Uterus (tissue), 4 donors: Measurements from ENCODE around the gene ZSWIM6. TPM values are rescaled to one million over a fixed set of nuclear protein-coding genes. Genes with fewer than 3 reads are reported as not detected.

Experiments used
- DNase-seq, 2 donors: peaks; one replicate each; pipeline ENCODE4 v3.0.0-alpha.2; 2019 to 2020
- H3K27ac ChIP-seq, 2 donors: fragments of 200-600 bp; sonication (generic); 1 replicate in 1 of 2; 2 replicates in 1 of 2; pipeline ENCODE4 v1.5.1; 2016 to 2018
- H3K27me3 ChIP-seq, 2 donors: fragments of 200-600 bp; sonication (generic); one replicate each; pipeline ENCODE4 v1.5.1; 2018 to 2019; ENCODE audit warnings: control low read depth in 1 of 2
- H3K36me3 ChIP-seq, 2 donors: fragments of 200-600 bp; sonication (generic); one replicate each; pipeline ENCODE4 v1.5.1; 2019; ENCODE audit warnings: control low read depth in 1 of 2
- H3K4me1 ChIP-seq, 2 donors: fragments of 200-600 bp; sonication (generic); one replicate each; pipeline ENCODE4 v1.5.1; 2018 to 2019; ENCODE audit warnings: control low read depth in 1 of 2
- H3K4me3 ChIP-seq, 2 donors: fragments of 200-600 bp; sonication (generic); 1 replicate in 1 of 2; 2 replicates in 1 of 2; pipeline ENCODE4 v1.5.1; 2018 to 2019; ENCODE audit warnings: mild to moderate bottlenecking in 1 of 2
- H3K9me3 ChIP-seq, 2 donors: fragments of 200-600 bp; sonication (generic); one replicate each; pipeline ENCODE4 v1.5.1; 2019; ENCODE audit warnings: control low read depth in 1 of 2
- CTCF ChIP-seq, 4 experiments: fragments of 200-600 bp in 2 of 4; fragments of 450-650 bp in 2 of 4; sonication (generic) in 2 of 4; IDR thresholded peaks; one replicate each; pipeline ENCODE4 v1.5.1; 2016 to 2019; ENCODE audit warnings: antibody characterized with exemption in 4 of 4, mild to moderate bottlenecking in 2 of 4, moderate library complexity in 1 of 4
- POLR2A ChIP-seq, 2 donors: fragments of 450-650 bp; IDR thresholded peaks; one replicate each; pipeline ENCODE4 v1.6.1; 2016; ENCODE audit warnings: antibody characterized with exemption in 2 of 2, mild to moderate bottlenecking in 1 of 2, moderate library complexity in 1 of 2
- intact Hi-C: fragments of 100-400 bp; cut with DNase I; formaldehyde crosslinking; loops from one replicate; pipeline ENCODE4 v1.15.1; 2023; ENCODE audit warnings: low total_unique reads
- total RNA-seq, 4 donors: library from RNA; depleted of rRNA in 3 of 4; stranded (reverse); fragments of >200 nt in 3 of 4; gene quantifications; one replicate each; pipeline versions ENCODE4 v1.1.0 to v1.2.4, GENCODE V29; 2014 to 2023
- donor health status: DM: yes; HTN: yes; CAD: no.

The ZSWIM6 gene
- total RNA-seq, 4 donors from 2014 or later, result 4.1 to 14.8 (median 11.1) TPM

GRCh38 chr5:61523073-61523472, 191.0 kb downstream of the ZSWIM6 start:
- no peaks in the 10 kb centered on the region for H3K9me3 ChIP-seq
- intact Hi-C loops, result no loop called here
- no peak overlapping the region for H3K4me3 ChIP-seq
- DNase-seq, result no peak
- H3K4me1 ChIP-seq, result no peaks in the 10 kb centered on the region
- no peak for TF ChIP-seq CTCF (IDR thresholded peaks at IDR 0.05)
- TF ChIP-seq POLR2A (IDR thresholded peaks at IDR 0.05), result no peak
- no peaks in the 10 kb centered on the region for H3K36me3 ChIP-seq
- H3K27ac ChIP-seq, result no peak overlapping the region
- H3K27me3 ChIP-seq, result no peaks in the 10 kb centered on the region

GRCh38 chr5:61523997-61524396, 191.9 kb downstream of the ZSWIM6 start:
- intact Hi-C loops, result no loop called here
- H3K27me3 ChIP-seq, result no peaks in the 10 kb centered on the region
- no peaks in the 10 kb centered on the region for H3K4me1 ChIP-seq
- TF ChIP-seq CTCF (IDR thresholded peaks at IDR 0.05), result no peak
- TF ChIP-seq POLR2A (IDR thresholded peaks at IDR 0.05), result no peak
- no peak overlapping the region for H3K4me3 ChIP-seq
- no peak overlapping the region for H3K27ac ChIP-seq
- no peaks in the 10 kb centered on the region for H3K9me3 ChIP-seq
- H3K36me3 ChIP-seq, result no peaks in the 10 kb centered on the region
- no peak for DNase-seq

DNA sequence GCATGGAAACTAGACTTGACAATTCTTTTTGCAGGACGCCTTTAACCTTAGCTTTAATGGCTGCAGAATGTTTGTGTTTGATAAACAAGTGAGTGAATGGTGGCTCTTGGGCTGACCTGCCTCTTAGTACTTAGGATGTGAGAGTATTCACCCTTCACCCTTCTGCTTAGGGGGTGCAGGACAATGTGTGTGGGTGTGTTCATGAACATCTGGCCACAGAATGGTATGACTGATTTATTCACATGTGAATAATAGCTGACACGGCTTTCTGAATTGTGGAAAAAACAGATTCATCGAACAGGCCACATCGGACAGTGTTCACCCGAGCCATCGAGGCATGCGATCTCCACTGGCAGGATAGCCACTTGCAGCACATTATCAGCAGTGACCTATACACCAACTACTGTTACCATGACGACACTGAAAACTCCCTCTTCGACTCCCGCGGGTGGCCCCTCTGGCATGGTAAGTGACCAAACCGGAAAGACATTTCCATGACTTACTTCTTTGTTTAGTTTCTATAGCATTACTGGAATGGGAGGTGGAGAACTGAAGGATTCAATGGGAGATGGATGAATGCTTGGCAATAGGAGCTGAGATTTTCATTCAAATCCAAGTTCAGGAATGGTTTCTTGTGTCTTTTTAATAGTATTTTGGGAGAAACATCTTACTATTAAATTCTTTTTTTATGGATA, 193.6 kb downstream of the ZSWIM6 start:
- Histone ChIP-seq H3K27ac (no peak overlapping the region), H3K36me3 (no peaks in the 10 kb centered on the region), H3K9me3 (no peaks in the 10 kb centered on the region), H3K4me3 (no peak overlapping the region), H3K27me3 (no peaks in the 10 kb centered on the region), H3K4me1 (no peaks in the 10 kb centered on the region)
- TF ChIP-seq CTCF (IDR thresholded peaks at IDR 0.05), result no peak
- TF ChIP-seq POLR2A (IDR thresholded peaks at IDR 0.05), result no peak
- DNase-seq, result no peak
- intact Hi-C loops, result no loop called here

DNA sequence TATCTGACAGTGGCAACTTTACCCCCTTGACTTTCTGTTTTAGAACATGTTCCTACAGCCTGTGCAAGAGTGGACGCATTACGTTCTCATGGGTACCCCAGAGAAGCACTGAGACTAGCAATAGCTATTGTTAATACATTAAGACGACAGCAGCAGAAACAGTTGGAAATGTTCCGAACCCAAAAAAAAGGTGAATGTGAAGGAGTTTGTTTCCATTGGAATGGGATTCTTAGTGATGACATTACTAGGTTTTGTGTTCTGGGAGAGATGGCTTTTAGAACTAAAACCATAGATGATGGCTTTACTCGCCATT, 194.1 kb downstream of the ZSWIM6 start:
- TF ChIP-seq CTCF (IDR thresholded peaks at IDR 0.05), result no peak
- no peak for TF ChIP-seq POLR2A (IDR thresholded peaks at IDR 0.05)
- Histone ChIP-seq H3K27me3 (no peaks in the 10 kb centered on the region), H3K9me3 (no peaks in the 10 kb centered on the region), H3K36me3 (no peaks in the 10 kb centered on the region), H3K4me3 (no peak overlapping the region), H3K4me1 (no peaks in the 10 kb centered on the region), H3K27ac (no peak overlapping the region)
- intact Hi-C loops, result no loop called here
- DNase-seq, result no peak

DNA sequence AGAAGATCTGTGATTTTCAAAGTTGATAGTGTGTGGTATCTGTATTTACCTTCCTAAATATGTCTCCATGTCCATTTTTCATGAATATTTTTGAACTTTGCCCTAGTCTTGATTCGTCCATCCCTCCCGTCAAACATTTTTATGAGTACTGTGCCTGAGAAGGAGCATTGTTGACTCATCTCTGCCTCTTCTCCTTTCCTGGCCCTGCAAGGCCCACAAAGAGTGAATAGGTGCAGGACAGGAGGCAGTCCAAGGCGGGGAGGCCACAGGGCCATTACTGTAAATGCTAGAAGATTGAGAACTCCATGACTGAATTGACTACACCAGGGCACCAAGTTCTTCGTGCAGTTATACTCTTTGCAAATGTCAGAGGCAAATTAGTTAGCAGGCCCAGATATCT, 200.9 kb downstream of the ZSWIM6 start:
- intact Hi-C loops, result no loop called here
- Histone ChIP-seq H3K4me1 (no peaks in the 10 kb centered on the region), H3K27ac (no peak overlapping the region), H3K36me3 (no peaks in the 10 kb centered on the region), H3K9me3 (no peaks in the 10 kb centered on the region), H3K4me3 (no peak overlapping the region), H3K27me3 (no peaks in the 10 kb centered on the region)
- TF ChIP-seq CTCF (IDR thresholded peaks at IDR 0.05) (no peak), POLR2A (IDR thresholded peaks at IDR 0.05) (no peak)
- DNase-seq, result no peak
